HTR-8/SVneo (cell line): ENCODE data around the gene RIOK3.
"Not testable (repeated sequence)": the region's sequence is repeated elsewhere in the genome, so short reads cannot be mapped to it uniquely, and the experiment has no call there.

Source experiments
- DNase-seq: peaks from one replicate; pipeline ENCODE4 v3.0.0; 2011; ENCODE audit warnings: low spot score, mixed read lengths; ENCODE audit not compliant: insufficient read length
- FAIRE-seq: peaks from 2 replicates; lab custom pipeline; 2011; peaks lifted over from hg19 to GRCh38; lab: Jason Lieb, UNC

RIOK3 gene

DNA sequence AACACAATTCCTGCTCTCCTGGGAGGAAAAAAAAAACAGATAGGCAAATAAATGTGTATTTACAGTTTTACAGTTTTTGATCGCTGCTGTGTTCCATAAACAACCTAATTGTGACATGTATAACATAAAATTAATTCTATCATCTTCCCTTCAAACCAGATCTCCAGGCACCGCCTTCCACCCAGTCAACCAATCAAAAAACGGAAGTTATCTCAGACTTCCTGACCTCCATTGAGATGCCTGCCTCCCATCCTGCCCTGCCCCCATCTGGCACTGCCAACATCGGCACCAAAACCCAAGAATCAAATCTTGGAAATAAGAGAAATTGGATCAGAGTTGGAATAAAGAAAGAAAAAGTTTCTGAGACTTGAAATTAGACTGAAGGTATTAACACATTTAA, 3.1 kb upstream of the RIOK3 start:
- FAIRE-seq (no peak), DNase-seq (no peak)

DNA sequence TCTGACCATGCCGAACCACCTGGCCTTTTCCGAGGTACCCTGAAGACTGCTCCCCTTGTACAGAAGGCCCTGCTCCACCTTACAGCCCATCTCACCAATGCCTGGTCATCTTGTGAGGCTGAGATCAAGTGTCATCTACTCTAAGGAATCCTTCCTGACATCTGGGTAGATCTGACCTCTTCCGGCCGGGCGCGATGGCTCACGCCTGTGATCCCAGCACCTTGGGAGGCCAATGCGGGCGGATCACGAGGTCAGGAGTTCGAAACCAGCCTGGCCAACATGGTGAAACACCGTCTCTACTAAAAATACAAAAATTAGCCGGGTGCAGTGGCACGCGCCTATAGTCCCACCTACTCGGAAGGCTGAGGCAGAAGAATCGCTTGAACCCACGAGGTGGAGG, 2.1 kb upstream of the RIOK3 start:
- DNase-seq (no peak), FAIRE-seq (no peak)

DNA sequence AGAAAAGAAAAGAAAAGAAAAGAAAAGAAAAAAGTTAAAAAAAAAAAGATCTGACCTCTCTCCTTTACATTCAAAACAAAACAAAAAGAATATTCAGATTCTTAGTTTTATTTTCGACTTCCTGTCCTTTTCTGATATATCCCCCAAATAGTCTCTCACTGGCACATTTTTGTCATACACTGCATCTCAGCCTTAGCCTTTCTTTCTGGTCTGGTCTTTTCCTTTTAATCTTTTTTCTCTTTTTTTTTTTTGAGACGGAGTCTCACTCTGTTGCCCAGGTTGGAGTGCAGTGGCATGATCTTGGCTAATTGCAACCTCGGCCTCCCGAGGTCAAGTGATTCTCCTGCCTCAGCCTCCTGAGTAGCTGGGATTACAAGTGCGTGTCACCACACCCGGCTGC, 1.6 kb upstream of the RIOK3 start:
- DNase-seq (no peak), FAIRE-seq (no peak)

DNA sequence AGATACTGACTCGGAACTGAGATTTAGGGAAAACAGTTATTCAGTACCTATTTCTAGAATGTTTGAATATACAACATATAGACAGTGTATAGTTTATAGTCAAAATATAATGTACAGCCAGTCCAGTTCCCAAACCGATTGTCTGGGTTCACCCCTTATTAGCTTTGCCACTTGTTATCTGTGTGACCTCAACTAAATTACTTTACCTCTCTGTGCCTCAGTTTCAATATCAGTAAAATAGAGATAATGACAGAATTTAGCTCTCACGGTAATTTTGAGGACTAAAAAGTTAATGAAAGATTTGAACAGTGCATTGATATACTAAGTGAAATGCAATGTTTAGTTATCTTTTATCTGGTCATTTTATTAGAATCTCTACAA, 750 bp upstream of the RIOK3 start:
- DNase-seq (no peak), FAIRE-seq (no peak)

DNA sequence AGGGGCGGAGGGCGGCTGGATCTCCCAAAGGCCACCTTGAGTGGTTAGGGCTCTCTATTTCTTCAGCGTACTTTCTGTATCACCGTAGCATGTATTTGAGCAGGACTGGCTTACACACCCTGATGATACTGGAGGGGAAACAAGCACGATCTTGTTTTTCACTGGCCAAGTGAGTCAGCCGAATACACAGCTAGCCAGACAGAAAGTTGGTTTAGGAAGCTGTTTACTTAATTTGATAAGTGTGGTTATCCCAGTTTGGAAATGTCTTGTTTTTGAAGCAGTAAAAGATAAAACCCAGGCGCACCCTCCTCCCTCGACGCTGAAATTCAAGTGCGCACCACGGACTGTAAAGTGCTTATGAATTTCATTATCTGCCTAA, 582 bp downstream of the RIOK3 start:
- FAIRE-seq = no peak

DNA sequence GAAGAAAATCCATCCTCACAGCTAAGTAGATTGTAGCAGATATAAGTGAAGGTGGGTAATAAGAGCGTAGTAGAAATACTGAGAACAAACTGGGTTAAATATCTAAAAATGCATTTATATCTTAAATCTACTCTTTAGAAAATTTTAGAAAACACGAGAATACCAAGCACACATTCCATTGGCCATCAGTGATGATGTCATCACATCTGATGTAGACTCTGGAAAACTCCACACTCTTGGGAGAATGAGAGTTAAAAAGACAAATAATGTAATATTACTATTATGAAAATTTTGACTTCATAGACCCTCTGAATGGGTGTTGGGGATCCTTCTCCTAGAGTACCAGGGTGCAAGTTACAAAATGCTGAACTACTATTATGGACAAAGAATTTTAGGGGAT, 3.7 kb downstream of the RIOK3 start:
- DNase-seq = no peak
- FAIRE-seq = no peak

More for the DNA sequence above, 582 bp downstream of the RIOK3 start:
- DNase-seq = no peak

DNA sequence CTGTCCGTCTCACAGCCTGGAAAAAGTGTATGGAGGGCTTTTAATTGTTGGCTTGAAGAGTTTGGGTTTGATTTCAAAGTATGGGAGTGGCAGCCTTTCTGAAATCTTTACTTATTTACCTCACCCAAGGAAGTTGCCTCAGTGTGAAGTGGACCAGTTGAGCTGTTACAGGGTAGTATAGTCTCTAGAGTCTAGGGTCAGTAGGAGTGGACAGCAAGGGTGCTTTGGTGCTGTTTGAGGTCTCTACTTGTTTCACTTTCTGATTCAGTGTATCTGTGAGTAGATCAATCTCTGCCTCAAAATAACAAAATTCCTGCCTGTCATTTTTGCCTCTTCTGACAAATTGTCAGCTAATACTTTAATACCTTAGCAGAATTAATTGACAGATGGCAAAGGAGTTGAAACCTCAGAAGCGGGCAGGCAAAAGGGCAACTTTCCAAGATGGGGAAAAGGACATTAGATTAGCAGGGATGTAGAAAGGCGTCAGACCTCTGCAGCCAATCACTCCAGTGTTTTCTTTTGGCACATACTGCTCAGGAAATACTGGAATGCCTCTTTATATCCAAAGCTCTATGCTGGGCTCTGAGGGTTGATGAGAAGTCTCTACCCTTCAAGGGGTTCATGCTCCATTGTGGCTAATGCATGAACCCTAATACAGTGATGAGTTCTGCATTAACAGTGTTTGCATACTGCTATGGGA, 5.9 kb downstream of the RIOK3 start:
- FAIRE-seq (no peak), DNase-seq (no peak)

DNA sequence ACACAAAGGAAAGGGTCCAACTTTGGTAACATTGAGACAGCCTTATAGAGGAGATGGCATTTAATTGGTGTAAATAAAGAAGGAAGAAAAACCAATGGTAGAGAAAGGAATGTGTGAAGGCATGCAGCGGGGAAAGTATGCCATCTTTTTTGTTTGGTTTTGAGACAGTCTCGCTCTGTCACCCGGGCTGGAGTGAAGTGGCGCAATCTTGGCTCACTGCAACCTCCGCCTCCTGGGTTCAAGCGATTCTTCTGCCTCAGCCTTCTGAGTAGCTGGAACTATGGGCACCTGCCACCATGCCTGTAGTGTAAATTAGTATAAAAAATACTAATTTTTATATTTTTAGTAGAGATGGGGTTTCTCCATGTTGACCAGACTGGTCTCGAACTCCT, 6.4 kb downstream of the RIOK3 start:
- DNase-seq (no peak), FAIRE-seq (no peak)

DNA sequence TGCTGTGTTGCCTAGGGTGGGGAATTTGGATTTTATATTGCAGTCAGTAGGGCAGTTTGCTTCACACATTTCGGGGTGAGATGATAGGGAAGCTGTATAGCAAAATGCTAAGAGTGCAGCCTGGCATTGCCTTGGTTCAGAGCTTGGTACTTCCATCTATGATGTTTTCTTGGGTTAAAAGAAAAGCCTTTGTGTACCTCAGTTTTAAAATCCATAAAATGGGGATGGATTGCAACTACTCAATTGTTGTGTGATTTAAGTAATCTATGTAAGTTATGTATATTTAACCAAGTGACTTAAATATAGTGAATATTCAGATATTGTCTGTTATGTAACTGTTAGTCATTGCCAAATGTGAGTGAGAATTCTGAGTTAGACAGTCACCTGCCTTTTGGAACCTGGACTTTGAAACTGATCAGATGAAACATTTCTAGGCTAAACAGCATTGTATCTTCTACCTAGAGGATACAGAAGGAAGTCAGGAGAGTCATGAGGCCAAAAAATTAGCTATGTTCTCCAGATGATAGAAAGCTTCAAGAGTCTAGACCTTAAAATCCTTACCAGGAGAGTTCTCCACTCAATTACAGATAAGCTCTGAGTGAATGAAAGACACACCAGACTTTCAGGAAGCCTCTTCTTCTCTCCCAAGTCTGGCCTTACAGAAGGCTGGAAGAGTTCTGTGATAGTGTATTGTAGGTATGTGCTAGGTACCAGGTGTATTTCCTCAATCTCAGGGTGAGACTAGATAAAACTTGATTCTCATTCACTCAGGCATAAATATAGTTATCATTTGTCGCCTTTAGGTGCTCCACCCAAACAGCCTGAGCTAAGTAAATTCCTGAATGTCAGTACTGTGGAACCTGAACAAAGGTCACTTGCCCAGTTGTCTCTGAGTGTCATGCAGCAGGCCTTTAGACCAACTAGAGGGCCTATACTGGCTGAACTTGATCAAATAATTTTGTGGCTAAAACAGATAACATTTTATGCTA, 7.5 kb downstream of the RIOK3 start:
- FAIRE-seq (no peak), DNase-seq (no peak)

DNA sequence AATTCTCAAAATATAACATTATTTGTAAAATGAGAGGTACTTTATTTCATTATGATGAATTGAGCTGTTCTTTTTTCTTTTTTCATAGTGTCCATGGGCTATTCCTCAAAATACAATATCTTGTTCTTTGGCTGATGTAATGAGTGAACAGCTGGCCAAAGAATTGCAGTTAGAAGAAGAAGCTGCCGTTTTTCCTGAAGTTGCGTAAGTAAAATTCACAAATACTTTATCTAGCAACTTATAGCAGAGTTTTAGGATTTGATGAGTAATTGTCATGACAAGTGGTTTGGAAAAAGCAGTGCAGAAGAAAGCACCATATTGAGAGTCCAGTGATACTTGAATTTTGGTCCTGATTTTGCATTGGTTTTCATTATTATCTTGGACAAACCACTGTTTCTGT, 9.8 kb downstream of the RIOK3 start:
- FAIRE-seq (no peak), DNase-seq (no peak)

DNA sequence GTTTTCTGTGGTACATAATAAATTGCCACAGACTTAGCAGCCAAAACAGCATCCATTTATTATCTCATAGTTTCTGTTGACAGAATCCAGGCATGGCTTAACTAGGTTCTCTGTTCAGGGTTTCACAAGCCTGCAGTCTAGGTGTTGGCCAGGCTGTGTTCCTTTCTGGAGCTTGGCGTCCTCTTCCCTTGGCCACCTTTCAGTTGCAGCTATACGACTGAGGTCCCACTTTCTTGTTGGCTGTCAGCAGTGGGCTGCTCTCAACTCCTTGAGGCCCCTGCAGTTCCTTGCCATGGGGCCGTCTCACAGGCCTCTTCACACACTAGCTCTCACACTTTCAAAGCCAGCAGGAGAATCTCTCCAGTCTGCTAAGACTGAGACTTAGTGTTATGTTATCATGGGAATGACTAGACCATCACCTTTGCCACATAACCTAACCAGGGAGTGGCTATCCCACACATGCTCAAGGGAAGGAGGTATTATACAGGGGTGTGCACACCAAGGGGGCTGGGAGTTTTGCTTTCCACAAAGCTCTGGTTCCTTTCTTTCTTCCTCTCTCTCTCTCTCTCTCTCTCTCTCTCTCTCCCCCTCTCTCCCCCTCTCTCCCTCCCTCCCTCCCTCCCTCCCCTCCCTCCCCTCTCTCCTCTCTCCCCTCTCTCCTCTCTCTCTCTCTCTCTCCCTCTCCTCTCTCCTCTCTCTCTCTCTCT, 15.8 kb downstream of the RIOK3 start:
- DNase-seq (no peak), FAIRE-seq (no peak)

DNA sequence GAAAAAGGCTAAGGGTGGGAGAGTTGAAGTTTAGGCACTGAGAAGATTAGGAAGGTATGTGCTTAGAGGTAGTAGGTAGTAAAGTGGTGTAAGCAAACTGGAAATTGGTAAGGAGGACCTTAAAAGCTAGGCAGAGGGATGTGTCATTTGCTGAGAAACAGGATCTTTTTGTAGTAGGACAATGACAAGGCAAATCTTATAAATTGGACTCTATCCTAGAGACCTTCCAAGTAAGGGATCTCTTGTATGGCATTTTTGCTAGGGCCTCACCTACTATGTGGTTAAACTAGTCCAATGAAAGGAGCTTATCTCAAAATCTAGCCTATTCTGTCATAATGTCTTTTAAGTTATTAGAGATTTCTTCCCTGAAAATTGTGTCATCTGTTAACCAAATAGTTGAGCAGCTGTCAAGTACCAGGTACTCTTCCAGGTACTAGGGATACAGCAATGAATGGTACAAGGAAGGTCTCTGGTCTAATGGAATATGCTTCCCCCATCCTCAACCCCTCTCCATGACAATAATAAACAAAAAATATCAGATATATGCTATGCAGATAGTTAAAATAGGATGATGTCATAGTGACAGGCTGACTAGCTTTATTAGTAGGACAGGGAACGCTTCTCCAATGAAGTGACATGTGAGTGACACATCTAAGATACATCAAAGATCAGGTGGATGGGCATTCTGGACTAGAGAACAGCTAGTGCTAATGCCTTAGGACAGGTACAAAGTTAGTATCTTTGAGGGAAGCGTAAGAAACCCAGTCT, 17.7 kb downstream of the RIOK3 start:
- FAIRE-seq = no peak
- no peak for DNase-seq

DNA sequence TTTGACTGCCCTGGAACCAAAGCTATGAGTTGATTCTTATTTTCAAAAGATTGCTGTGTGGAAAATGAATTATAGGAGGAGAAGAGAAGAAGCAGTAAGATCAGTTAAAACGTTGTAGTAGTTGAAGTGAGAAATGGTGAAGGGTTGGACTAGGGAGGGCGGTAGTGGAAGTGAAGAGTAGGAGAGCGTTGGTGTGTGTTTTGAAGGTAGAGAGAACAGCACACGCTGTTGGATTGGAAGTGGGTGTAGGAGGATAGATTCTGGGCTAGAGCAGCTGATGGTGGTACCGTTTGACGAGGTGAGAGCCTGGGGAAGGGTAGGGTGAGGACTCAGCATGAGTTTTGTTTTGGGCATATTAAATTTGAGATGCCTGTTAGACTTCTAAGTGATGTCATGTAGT, 18.4 kb downstream of the RIOK3 start:
- FAIRE-seq (no peak), DNase-seq (no peak)

DNA sequence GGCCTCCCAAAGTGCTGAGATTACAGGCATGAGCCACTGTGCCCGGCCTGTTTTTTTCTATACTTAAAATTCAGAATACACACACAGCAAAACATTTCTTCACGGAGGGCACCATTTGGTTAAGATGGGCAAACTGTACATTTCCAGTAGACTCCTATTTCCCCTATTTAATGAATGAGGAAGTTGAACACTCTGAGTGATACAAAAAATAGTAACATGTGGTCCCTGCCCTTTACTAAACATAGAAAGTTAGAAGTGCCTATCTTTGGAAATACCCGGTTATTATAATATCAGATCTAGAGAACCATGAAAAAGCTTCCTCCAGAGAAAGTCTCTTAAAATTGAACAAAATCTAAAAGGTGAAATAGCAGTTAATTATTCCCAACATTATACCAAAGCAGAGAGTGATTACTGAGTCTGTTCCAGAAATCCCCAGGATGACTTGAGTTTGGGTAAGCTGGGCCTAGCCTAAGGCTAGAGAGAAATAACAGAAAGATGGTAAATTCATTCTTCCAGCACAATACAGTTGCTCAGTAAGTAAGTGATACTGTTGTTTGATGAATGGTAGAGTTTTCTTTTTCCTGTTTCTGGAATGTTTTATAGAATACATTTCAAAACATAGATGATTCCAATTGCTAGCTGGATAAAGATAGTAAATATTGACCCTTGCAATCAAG, 26.9 kb downstream of the RIOK3 start:
- FAIRE-seq = no peak

DNA sequence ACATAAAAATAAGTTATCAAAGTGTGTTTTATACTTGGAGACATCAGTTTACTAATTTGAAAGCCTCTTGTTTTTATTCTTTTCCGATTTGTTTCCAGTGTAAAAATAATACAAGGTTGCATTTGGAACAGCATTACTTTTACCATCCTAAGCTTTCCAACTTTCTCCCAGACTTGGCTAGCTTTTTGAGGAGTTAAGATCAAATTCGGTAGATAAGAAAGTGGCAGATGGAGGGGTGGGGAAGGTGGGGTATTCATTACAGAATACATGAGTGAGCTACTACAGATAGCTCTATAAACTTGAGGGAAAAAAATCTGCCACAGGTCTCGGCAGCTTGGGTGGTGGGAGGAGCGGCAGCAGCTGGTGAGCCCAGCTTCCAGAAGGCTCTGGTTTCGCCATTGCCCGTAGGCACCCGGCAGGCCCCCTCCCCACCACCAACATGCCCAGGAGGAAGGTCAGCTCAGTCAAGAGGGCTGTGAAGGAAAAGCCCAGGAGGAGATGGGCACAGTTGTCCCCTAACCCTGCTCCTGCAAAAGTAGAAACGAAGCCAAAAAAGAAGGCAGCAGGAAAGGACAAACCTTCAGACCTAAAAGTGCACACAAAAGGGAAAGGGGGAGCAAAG, 31.6 kb downstream of the RIOK3 start:
- DNase-seq (no peak), FAIRE-seq (no peak)

More for the DNA sequence above, 26.9 kb downstream of the RIOK3 start:
- no peak for DNase-seq

DNA sequence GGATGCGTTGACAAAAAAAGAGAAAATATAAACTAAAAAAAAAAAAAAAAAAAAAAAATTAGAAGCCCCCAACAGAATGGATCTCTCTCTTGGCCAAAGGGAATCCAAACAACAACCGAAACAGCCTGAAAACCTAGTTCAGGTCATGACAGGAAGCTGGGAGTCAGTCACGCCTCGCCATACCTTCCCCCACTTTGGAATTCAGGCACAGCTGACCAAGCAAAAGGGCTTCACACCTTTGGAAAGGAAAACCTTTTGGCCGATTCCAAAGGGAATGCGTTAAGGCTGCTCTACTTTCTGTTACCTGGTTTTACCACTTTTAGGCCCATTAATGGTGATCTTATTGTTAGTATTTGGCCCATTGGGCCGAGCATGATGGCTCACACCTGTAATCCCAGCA, 32.3 kb downstream of the RIOK3 start:
- no peak for FAIRE-seq
- DNase-seq = no peak

DNA sequence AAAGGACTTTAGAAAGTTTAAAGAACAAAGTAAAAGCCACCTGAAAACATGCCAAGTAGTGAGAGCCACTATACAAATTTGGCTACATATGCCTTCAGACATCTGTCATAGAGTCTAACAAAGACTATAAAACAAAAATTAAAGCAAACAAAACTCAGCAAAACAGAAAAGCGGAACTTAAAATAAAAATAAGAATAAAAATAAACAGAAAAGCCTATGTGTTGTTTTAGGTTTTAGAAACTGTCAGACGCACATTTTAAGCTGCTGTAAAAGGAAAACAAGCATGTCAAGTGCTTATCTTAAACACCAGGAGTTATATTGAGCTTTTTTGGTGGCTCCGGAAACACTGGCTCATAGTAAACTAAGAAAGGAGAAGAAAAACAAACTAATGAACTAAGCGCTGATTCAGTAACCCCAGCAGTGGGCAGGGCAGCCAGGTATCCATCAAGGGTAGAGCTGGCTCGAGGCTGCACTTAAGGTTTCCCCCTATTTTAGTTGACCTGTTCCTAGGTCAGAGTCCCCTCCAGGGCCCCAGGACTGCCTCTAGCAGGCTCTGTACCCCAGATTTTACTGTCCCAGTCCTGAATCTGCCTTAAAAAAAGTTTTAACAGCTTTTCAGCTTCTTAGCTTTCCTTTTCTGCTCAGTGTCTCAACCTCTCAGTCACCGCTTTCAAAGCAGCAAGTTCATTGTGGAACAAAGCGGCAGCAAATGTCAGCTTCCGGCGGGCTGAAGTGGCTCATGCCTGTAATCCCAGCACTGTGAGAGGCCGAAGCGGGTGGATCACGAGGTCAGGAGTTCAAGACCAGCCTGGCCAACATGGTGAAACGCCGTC, 34.9 kb downstream of the RIOK3 start:
- FAIRE-seq (no peak), DNase-seq (no peak)

DNA sequence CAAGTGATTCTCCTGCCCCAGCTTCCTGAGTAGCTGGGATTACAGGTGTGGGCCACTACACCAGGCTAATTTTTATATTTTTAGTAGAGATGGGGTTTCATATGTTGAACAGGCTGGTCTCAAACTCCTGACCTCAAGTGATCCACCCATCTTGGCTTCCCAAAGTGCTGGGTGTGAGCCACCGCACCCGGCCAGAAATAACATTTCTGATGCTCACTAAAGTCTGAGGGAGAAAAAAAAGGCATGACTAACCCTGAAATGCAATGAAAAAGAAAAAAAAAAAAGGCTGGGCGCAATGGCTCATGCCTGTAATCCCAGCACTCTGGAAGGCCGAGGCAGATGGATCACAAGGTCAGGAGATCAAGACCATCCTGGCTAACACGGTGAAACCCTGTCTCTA, 36.5 kb downstream of the RIOK3 start:
- FAIRE-seq, DNase-seq: not testable (repeated sequence)
